NCI-H1694 treated with DMSO at 0.1 percent for 48 hours (cell line): ENCODE data around the gene ROBO2.

Experiments
- DNase-seq: peaks from one replicate; lab custom pipeline; 2025; lab: John Stamatoyannopoulos, UW

The ROBO2 gene

GRCh38 chr3:77102951-77103769 lies 63.3 kb downstream of the ROBO2 start:
- DNase-seq: peak; percentile 11

DNA sequence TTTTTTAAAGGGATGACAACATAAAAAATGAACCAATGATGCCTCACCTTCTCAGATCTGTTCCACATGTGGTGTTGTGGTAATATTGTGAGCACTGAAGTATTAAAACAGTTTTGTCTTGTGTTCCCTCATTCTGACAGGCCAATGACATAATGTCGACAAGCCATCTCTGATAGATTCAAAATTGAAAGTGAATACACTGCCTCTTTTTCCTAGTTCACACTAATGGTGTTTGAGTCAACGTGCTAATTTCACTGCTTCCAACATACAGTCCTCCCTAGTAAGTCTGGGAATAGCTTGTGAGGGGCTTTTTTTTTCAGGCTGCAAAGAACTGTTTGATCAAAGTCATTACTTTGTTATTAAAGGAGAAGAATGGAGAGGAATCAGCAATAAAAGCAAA lies 82.8 kb downstream of the ROBO2 start:
- DNase-seq: no peak

DNA sequence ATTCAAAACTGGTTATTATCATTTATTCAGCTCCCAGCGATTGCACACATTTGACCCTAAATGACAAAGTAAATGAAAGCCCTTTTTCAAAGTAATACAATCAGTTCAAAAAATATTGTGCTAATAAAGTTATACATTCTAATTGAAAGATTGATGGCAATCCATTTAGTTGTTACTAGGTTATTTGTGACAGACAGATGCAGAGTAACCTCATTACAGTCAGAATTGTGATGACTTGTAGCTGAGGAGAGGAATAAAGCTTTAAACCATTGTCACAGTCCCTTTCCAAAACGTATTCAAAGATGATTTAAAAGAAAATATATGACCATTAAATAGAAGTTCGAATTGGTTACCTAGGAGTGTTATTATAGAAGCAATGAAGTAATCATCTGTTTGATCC lies 86.1 kb downstream of the ROBO2 start:
- DNase-seq: no peak

DNA sequence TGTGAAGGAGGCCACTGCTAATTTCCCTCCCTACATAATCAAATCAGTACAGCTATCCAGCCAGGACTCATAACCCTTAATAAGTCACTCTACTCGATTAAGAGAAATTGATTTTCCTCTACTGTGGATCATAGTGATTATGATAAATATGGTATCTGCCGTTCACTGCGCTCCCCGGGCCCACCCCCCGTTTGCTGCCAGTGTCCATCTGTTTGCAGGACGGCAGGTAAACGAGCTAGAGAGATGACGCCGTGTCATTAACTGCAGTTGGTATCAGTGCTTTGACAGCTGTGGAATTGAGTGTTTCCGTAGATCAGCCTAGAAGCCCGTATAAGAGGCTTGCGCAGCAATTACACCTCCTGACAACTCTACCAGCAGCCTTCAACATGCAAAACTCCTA lies 94.9 kb downstream of the ROBO2 start:
- no peak for DNase-seq

DNA sequence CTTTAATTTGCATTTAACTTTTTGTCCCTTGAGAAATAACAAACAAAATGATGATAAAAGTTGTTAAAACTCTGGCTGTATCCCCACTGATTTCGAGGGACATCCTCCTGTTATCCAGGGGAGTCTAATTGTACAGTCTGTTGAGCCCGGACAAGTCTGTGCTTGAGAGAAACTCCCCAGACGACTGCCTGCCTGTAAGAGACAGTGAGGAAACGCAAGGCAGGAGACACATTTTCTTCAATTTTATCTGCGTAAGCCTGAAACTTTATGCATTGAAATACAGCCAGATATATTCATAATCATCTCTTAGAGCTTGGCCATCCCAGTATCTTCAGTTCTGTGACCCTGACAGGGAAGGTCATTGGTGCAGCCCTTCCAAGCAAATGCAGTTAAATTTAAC lies 97.7 kb downstream of the ROBO2 start:
- DNase-seq: no peak

DNA sequence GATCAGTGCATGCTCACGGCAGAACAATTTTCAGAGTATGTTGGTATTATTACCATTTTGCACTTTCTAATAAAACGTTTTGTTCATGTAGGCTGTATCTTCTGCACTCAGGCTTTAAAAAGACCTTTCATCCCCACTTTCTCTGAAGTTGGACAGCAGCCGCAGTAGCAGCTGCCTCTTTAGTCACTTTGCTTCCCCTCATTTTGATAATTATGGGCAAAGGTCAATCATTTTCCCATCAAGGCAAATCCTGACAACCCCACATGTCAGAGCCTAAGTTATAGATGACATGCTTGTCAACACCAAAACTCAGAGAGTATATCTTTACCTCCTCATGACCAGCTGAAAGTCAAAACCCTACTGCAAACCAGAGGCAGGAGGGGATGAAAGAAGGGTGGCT lies 99.7 kb downstream of the ROBO2 start:
- no peak for DNase-seq

GRCh38 chr3:77141423-77141822 lies 101.5 kb downstream of the ROBO2 start:
- no peak for DNase-seq

DNA sequence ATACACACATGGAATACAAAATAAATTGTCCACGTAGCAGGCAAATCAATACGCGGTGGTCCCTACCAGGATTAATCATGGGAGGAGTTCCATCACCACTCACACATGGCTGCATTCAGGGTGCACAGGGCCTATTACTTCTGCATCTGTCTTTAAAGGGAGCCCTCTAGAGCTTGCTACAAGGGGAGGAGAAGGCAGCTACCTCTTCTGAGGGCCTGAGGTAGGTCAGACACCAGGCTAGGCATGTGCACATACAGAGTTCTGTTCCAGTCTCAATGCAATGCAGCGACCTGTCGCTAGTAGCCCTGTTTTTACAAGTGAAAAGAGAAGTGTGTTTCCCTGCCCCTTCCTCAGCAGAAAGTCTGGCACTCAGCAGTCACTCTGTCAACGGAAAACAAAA lies 102.7 kb downstream of the ROBO2 start:
- no peak for DNase-seq

- DNase-seq: no peak
Measured at GRCh38 chr3:77146004-77146403, 106.1 kb downstream of the ROBO2 start.

DNA sequence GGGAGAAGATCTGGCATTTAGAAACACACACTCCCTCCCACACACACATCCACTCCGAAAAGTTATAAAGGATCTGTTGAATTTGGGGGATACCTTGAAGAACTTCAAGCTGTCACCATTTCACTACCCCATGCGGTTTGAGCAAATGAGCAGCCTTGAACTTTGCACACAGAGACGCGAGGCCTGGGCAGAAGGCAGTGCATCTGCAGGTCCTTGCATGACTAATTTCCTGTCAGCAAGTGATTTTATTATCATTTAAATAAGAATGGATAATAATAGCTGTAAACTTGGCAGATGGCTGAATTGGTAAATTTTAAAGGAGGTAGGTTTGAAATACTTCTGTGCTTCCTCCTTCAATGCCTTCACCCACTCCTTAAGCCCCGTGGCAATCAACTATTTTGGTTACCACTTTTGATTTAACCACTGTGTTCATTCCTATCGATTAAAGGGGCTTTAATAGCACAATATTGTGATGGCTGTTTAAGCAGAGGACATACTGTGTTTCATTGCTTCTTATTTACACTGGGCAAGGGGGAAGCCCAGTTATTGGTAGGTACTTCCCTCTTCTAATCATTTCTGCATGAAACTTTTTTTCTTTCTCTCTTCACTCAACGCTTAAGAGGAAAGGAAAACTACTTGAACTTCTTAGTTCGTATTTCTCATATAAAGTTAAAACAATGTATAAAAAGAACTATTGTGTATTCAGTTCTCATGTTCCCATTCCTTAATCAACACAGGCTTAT lies 108.1 kb downstream of the ROBO2 start:
- DNase-seq: no peak

DNA sequence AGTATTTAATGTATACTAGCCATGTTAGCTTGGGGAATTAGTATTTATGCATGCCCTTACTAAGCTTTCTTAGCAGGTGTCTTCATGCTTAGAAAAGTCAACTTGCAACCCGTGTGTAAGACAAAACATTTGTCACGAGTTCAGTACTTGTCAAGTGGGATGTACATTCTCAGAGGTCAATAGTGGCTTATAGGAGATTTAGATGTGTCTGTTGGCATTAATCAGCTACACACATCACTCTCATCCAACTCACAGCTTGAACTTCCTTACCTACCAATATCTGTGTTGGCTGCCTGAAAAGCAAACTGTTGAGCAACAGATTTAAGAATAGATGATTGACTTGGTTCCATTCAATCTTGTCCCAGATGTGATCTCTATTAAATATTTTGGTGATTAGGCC lies 109.5 kb downstream of the ROBO2 start:
- no peak for DNase-seq

GRCh38 chr3:77150028-77150427 lies 110.1 kb downstream of the ROBO2 start:
- no peak for DNase-seq

DNA sequence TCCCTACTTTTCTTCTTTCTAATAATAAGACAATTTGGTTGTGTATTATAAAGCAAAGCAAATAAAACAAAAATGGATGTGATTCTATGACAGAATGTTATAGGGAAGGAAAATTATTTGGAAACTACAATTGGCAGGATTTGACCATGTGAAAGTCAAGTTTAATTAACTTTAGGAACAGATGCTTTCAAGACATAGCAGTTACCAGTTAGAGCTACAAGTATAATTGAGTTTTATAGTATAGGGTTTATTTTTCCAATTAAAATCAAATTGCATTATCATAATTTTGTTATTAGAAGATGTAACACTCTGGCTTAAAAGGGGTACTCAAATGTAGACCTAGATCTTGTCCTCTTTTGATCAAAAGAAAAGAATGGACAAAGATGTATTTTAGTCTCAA lies 110.9 kb downstream of the ROBO2 start:
- no peak for DNase-seq

DNA sequence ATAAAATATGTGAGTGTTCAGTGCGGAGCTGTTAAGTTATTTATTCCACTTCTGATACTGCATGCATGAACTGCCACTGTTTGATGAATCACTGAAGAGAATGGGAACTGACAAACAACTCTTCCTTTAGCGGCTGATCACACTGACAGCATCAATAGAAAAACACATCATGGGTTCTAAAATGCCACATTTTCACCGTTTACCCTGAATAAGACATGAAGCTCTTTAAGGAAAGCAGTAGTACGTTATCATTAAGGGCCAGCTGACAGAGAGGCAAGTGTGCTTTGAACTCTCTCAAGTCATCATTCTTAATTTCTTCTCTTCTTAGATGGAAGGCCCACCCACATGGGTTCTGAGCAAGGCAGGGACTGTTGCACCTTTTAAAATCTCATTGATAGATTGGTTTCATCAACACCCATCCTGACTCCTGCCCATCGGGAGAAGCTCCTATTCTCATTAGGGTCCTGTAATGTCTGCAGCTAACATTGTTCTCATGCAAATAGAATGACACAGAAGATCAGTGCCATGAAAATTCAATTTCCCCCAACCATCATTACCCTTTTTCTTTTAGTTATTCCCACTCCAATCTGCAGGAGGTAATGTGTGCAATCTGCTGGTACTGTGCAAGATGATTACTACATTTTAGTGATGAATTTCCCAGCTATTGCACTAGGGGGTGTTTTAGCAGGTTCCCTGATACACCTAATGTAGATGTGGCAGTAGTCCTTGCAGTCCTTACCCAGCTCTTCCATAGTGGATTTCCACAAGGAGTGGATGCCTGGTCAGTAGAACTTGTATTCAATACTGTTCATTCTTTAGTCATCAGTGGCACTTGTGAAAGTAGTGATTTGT lies 119.1 kb downstream of the ROBO2 start:
- no peak for DNase-seq

DNA sequence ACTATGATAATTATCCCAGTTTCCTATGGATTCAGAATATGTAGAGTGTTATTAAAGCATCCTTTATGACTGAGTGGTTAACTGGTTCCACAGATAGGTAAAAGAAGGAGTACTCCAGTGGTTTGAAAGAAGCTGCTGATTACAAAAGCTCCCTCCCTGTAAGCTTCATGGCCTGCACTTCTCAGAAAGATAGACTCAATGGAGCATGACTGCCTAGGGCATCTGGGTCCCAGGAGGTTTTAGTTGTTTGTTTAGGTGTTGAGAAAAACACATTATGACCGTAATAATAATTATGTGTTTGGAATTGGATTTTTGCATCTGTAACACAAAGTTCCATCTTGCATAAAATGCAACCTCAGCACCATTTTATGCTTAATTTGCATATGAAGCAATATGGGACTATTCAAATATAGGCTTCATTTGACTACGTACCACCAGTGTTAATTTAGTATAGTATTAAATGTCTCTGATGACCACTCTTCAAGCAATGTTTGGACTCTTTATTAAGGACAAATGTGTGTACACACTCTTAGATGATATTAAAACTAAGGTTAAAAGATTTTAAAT lies 121.1 kb downstream of the ROBO2 start:
- no peak for DNase-seq

GRCh38 chr3:77169823-77170222 lies 129.9 kb downstream of the ROBO2 start:
- DNase-seq: no peak

- DNase-seq: no peak
Measured at GRCh38 chr3:77171026-77171425, 131.1 kb downstream of the ROBO2 start.

DNA sequence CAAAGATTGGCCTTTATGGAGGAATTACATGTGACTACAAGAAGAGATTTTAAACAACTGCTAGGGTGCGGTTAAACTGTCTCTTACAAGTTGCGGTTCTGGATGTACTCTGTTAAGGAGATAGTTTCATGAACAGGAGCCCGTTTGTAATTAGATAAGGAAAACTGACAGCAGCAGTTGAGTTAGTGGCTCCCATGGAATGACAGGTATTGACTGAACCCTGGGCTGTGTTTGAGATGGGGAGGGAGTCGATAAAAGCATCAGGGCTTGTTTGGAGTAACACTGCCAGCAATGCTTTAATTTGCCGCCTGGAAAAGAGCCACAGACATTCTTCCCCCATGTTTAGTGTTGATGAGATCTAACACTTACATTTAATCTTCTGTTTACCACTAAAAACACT lies 139.9 kb downstream of the ROBO2 start:
- DNase-seq: no peak

DNA sequence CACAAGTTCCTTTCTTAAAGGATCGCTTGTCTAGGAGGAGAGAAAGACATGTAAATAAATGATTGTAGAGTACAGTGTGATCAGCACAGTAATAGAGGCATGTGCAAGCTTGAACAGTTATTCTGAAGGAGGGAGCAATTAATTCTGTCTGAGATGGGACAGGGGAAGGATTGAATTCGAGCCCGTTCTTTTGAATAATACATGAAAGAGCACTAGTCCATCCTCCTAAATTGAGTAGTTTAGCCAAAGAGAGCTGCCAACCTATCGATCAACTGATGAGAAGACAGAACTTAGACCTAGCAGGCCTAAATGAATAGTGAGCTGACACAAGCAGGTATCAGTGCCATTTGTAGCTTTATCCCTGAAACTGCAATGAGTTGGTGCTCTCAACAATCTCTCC lies 142.4 kb downstream of the ROBO2 start:
- no peak for DNase-seq

- no peak for DNase-seq
Measured at GRCh38 chr3:77186319-77186718, 146.4 kb downstream of the ROBO2 start.

DNA sequence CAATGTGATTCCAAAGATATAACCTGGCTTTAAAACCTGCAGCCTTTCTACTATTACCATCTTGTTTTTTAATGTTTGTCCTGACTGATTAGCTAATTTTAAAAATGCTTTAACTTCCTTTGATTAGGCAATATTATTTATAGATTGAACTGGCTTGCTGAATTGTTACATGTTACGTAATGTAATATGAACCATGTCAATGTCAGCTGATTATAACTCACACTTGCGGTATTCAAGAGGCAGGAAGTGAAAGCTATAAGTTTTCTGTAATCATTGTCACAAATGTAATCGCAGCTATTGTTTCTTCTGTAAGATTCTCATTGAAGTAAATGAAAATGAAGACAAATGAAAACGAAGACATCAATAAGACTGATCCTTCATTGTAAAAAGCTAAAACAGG lies 146.8 kb downstream of the ROBO2 start:
- no peak for DNase-seq

GRCh38 chr3:77188210-77188609 lies 148.3 kb downstream of the ROBO2 start:
- DNase-seq: no peak
